ENCODE results near the gene PEDS1. TPM values are rescaled to one million over a fixed set of nuclear protein-coding genes. Genes with fewer than 3 reads are reported as not detected.
A peak's percentile ranks its signal among the peaks of the same experiment; 100 is the strongest.

The PEDS1 gene
- total RNA-seq, 1 donor from 2014 or later, result 44.1 TPM

DNA sequence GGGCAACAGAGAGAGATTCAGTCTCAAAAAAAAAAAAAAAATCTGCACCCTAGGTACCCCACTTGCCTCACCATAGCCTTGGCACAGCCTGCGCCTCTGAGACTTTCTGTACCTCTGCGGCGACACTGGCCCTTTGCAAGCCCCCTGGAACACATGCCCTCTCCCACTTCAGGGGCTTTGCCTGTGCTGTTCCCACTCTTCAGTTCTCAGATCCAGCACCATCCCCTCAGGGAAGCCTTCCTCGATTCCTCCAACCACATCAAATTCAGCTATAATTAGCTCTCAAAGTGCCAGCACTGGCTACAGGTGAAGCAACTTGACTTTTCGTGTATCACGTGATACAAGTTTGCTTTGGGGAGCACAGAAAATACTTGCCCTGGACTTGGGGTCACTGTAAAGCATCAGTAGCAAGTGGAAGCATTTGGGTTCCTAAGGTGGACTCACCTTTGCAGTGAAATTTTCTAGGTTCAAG is 38.4 kb downstream of the PEDS1 start:
- H3K79me2 ChIP-seq (ENCODE audit: insufficient read depth, low read length), result peaks cover 36% of the 10 kb centered on the region
- peaks cover 2% of the 10 kb centered on the region for H3K36me3 Mint-ChIP-seq (ENCODE audit: low read depth, unreplicated experiment)
- H4K20me1 ChIP-seq (ENCODE audit: insufficient read depth, low read length), result peaks cover 24% of the 10 kb centered on the region
- H2AFZ ChIP-seq (ENCODE audit: low read depth, low read length), result peak overlapping the region; percentile 84
- TF ChIP-seq EZH2 (IDR thresholded peaks at IDR 0.05; ENCODE audit: insufficient read depth, low read length), result no peak
- TF ChIP-seq, protein P1, sequence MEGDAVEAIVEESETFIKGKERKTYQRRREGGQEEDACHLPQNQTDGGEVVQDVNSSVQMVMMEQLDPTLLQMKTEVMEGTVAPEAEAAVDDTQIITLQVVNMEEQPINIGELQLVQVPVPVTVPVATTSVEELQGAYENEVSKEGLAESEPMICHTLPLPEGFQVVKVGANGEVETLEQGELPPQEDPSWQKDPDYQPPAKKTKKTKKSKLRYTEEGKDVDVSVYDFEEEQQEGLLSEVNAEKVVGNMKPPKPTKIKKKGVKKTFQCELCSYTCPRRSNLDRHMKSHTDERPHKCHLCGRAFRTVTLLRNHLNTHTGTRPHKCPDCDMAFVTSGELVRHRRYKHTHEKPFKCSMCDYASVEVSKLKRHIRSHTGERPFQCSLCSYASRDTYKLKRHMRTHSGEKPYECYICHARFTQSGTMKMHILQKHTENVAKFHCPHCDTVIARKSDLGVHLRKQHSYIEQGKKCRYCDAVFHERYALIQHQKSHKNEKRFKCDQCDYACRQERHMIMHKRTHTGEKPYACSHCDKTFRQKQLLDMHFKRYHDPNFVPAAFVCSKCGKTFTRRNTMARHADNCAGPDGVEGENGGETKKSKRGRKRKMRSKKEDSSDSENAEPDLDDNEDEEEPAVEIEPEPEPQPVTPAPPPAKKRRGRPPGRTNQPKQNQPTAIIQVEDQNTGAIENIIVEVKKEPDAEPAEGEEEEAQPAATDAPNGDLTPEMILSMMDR (IDR thresholded peaks at IDR 0.05; ENCODE audit: insufficient read depth, low read depth, low read length), result no peak
- H3K9ac ChIP-seq (ENCODE audit: low read length), result peak overlapping the region; percentile 83
- FAIRE-seq, result no peak
- H3K9me3 Mint-ChIP-seq (ENCODE audit: unreplicated experiment), result no peaks in the 10 kb centered on the region
- peak overlapping the region; percentile 92 for H3K4me3 Mint-ChIP-seq (ENCODE audit: unreplicated experiment)
- H3K4me1 Mint-ChIP-seq (ENCODE audit: low read depth, unreplicated experiment), result peaks cover 31% of the 10 kb centered on the region
- peaks cover 39% of the 10 kb centered on the region for H3K4me1 ChIP-seq (ENCODE audit: insufficient read depth, low read length)
- H3K36me3 ChIP-seq (ENCODE audit: insufficient read depth, low read length), result no peaks in the 10 kb centered on the region
- peak overlapping the region; percentile 92 for H3K4me2 ChIP-seq (ENCODE audit: low read length)
- peak overlapping the region; percentile 71 for H3K4me3 ChIP-seq (ENCODE audit: insufficient read depth, low read depth, low read length)
- H3K27me3 Mint-ChIP-seq (ENCODE audit: low read depth, unreplicated experiment), result no peaks in the 10 kb centered on the region
- no peaks in the 10 kb centered on the region for H3K9me3 ChIP-seq (ENCODE audit: insufficient read depth, low read depth, low read length)
- DNase-seq (ENCODE audit: low read depth), result no peak
- H3K27ac ChIP-seq (ENCODE audit: low read depth, low read length), result peak overlapping the region; percentile 49
- no peak overlapping the region for H3K27ac Mint-ChIP-seq (ENCODE audit: unreplicated experiment)
- no peaks in the 10 kb centered on the region for H3K27me3 ChIP-seq (ENCODE audit: insufficient read depth, low read length)

DNA sequence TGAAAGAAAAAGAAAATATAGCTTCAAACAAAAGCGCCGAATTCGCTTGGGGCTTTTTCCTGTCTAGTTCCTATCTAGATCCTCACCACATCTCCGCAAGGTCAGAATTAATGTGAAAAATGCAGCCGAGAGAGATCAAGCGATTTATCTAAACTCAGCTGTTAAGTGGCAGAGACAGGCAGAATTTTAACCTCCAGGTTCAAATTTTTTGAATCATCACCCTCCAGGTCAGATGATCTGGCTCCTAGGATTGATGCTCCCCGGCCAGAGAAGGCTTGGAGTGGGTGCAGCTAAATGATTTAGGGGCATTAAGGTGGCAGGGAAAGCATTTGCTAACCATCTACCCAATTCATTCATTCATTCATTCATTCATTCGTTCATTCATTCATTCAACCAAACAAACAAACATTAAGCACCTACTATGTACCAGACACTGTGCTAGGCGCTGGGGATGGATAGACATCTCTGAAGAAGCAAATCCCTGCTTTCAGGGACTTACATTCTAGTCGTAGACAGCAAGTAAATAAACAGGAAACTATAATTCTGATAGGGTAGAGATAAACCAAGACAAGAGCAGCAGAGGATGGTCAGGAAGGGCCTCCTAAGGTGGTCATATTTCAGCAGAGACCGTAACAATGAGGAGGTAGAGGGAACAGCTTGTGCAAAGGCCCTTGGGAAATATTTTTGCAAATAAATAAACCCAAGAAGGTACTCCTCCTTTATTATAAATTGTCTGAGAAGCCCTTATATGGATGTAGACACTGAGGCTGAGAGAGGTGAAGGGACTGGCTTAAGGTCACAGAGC is 39.9 kb downstream of the PEDS1 start:
- H3K27ac ChIP-seq (ENCODE audit: low read depth, low read length), result peak overlapping the region; percentile 94
- peaks cover 51% of the 10 kb centered on the region for H3K79me2 ChIP-seq (ENCODE audit: insufficient read depth, low read length)
- peaks cover 38% of the 10 kb centered on the region for H4K20me1 ChIP-seq (ENCODE audit: insufficient read depth, low read length)
- Mint-ChIP-seq H3K36me3 (ENCODE audit: low read depth, unreplicated experiment) (peaks cover 6% of the 10 kb centered on the region), H3K4me3 (ENCODE audit: unreplicated experiment) (peak overlapping the region; percentile 89), H3K9me3 (ENCODE audit: unreplicated experiment) (no peaks in the 10 kb centered on the region), H3K27ac (ENCODE audit: unreplicated experiment) (peak overlapping the region; percentile 92), H3K4me1 (ENCODE audit: low read depth, unreplicated experiment) (peaks cover 43% of the 10 kb centered on the region), H3K27me3 (ENCODE audit: low read depth, unreplicated experiment) (no peaks in the 10 kb centered on the region)
- peaks cover 49% of the 10 kb centered on the region for H3K4me1 ChIP-seq (ENCODE audit: insufficient read depth, low read length)
- peak overlapping the region; percentile 98 for H3K9ac ChIP-seq (ENCODE audit: low read length)
- no peak for FAIRE-seq
- H3K4me3 ChIP-seq (ENCODE audit: insufficient read depth, low read depth, low read length), result peak overlapping the region; percentile 84
- H3K9me3 ChIP-seq (ENCODE audit: insufficient read depth, low read depth, low read length), result no peaks in the 10 kb centered on the region
- peak overlapping the region; percentile 88 for H2AFZ ChIP-seq (ENCODE audit: low read depth, low read length)
- peak overlapping the region; percentile 98 for H3K4me2 ChIP-seq (ENCODE audit: low read length)
- no peaks in the 10 kb centered on the region for H3K27me3 ChIP-seq (ENCODE audit: insufficient read depth, low read length)
- DNase-seq (ENCODE audit: low read depth), result no peak
- TF ChIP-seq, protein P1 (IDR thresholded peaks at IDR 0.05; ENCODE audit: insufficient read depth, low read depth, low read length), result no peak
- no peak for TF ChIP-seq EZH2 (IDR thresholded peaks at IDR 0.05; ENCODE audit: insufficient read depth, low read length)
- H3K36me3 ChIP-seq (ENCODE audit: insufficient read depth, low read length), result no peaks in the 10 kb centered on the region
